GM23248 (cell line): ENCODE data around the gene C14orf93. TPM values are rescaled to one million over a fixed set of nuclear protein-coding genes. Genes with fewer than 3 reads are reported as not detected.

Experiments
- DNase-seq: peaks from one replicate; pipeline ENCODE4 v3.0.0-alpha.2; 2015
- H2AFZ ChIP-seq: fragments of 200-600 bp; sonication (generic); 2 replicates; pipeline ENCODE4 v1.6.1; 2016; ENCODE audit warnings: antibody characterized with exemption
- H3F3A ChIP-seq: fragments of 200-600 bp; sonication (generic); 2 replicates; pipeline ENCODE4 v1.6.1; 2016; ENCODE audit warnings: mild to moderate bottlenecking, antibody characterized with exemption, mixed run types; ENCODE audit not compliant: insufficient read depth
- H3K27ac ChIP-seq: fragments of 200-600 bp; sonication (generic); 2 replicates; pipeline ENCODE4 v1.5.1; 2016; ENCODE audit warnings: mild to moderate bottlenecking
- H3K27me3 ChIP-seq: fragments of 200-600 bp; sonication (generic); replicated peaks from 2 replicates; pipeline ENCODE4 v1.6.1; 2016; ENCODE audit warnings: mild to moderate bottlenecking; ENCODE audit not compliant: insufficient read depth
- H3K36me3 ChIP-seq: fragments of 200-600 bp; sonication (generic); 2 replicates; pipeline ENCODE4 v1.6.1; 2016; ENCODE audit warnings: low read depth, mild to moderate bottlenecking
- H3K4me1 ChIP-seq: fragments of 200-600 bp; sonication (generic); 2 replicates; pipeline ENCODE4 v1.6.1; 2016; ENCODE audit warnings: mild to moderate bottlenecking; ENCODE audit not compliant: insufficient read depth
- H3K4me2 ChIP-seq: fragments of 200-600 bp; sonication (generic); one replicate; pipeline ENCODE4 v1.6.1; 2016; ENCODE audit warnings: mild to moderate bottlenecking; ENCODE audit not compliant: unreplicated experiment
- H3K4me3 ChIP-seq: fragments of 200-600 bp; sonication (generic); 2 replicates; pipeline ENCODE4 v1.5.1; 2016; ENCODE audit warnings: mild to moderate bottlenecking
- H3K79me2 ChIP-seq: fragments of 200-600 bp; sonication (generic); 2 replicates; pipeline ENCODE4 v1.6.1; 2016; ENCODE audit warnings: mild to moderate bottlenecking; ENCODE audit not compliant: insufficient read depth
- H3K9ac ChIP-seq: fragments of 200-600 bp; sonication (generic); 2 replicates; pipeline ENCODE4 v1.6.1; 2016; ENCODE audit warnings: mild to moderate bottlenecking
- H3K9me2 ChIP-seq: fragments of 200-600 bp; sonication (generic); 2 replicates; pipeline ENCODE4 v1.6.1; 2016; ENCODE audit warnings: mixed run types, mild to moderate bottlenecking, moderate library complexity; ENCODE audit not compliant: insufficient read depth
- H3K9me3 ChIP-seq: fragments of 200-600 bp; sonication (generic); one replicate; pipeline ENCODE4 v1.6.1; 2017; ENCODE audit warnings: low read depth
- H4K20me1 ChIP-seq: fragments of 200-600 bp; sonication (generic); 2 replicates; pipeline ENCODE4 v1.6.0; 2016; ENCODE audit not compliant: insufficient read depth
- EZH2 ChIP-seq: fragments of 200-600 bp; sonication (generic); IDR thresholded peaks from 2 replicates; pipeline ENCODE4 v1.6.1; 2018; ENCODE audit warnings: antibody characterized with exemption, mild to moderate bottlenecking; ENCODE audit not compliant: insufficient read depth, poor library complexity, severe bottlenecking
- EZH2phosphoT487 ChIP-seq: fragments of 200-600 bp; sonication (generic); IDR thresholded peaks from 2 replicates; pipeline ENCODE4 v1.6.1; 2018; ENCODE audit warnings: antibody characterized with exemption, moderate library complexity, mild to moderate bottlenecking, low read depth; ENCODE audit not compliant: insufficient read depth
- WGBS, 2 experiments: methylation state at CpG; one replicate each; pipeline ENCODE4 v1.1.6; 2015 to 2017; ENCODE audit warnings: low lambda C conversion rate in 2 of 2, low coverage in 1 of 2; ENCODE audit errors: missing lambda C conversion rate in 2 of 2; 5-methylcytosine and 5-hydroxymethylcytosine counted together
- in situ Hi-C: fragments of 300-500 bp; cut with MboI; formaldehyde crosslinking; loops from 2 replicates; pipeline ENCODE4 v1.15.0; 2020
- polyA plus RNA-seq: library from polyadenylated mRNA; unstranded; fragments of >200 nt; fragmentation: Nextera tagmentation; extraction: Ambion mirVana; gene quantifications from 2 replicates; pipeline ENCODE4 v1.2.1, GENCODE V29; 2016
- total RNA-seq: library from RNA; depleted of rRNA; stranded (reverse); fragments of >200 nt; shearing (Covaris generic); gene quantifications from 2 replicates; pipeline ENCODE4 v1.2.3, GENCODE V29; 2014

Gene C14orf93
- total and polyA plus RNA-seq, 2 experiments from 2014 or later = 3.4 to 7.1 TPM

DNA sequence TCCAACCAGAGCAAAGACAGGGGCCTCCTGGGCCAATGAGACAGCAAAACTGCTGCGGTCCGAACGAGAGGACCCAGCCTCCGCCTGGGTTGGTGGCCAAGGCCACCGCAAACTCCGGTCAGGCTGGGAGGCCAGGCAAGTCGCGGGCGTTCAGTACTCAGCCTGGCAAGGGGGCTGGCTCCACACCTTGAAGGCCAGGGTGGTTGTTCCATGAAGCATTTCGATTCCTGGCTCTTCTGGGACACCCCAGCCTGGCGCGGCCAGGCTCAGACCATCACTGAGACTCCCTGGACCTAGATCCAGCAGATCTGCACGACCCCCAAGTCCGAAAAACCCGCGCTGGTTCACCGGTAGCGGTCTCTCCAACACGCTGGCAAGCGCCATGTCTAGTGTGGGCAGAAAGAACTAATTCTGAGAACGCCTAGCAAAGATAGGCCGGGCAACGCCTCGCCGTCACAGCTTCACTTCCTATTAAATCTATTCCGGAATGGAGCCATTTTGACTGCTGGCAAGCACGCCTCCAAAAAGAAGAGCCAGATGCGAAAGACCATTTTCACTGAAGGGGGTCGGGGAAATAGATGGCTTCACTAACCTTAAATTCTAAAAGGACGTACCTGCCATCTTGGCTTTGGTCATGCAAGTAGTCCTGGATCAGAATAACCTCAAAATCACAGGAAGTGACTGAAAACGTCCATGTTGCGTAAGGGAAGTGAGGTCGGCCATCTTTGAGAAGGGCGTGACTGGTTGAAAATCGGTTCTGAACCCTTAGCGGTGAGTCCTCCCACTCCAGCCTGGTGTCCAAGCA is 24.8 kb upstream of the C14orf93 start, which contains the start of gene PSMB5:
Gene PSMB5 (minus strand): TSS at position 403 of the 805 bp plus-strand sequence. CDS start 19 bp downstream, at position 384.
- Histone ChIP-seq H4K20me1 (no peaks in the 10 kb centered on the region), H3K27ac (peak within 1 kb of the TSS; percentile 95), H3K9ac (peak within 1 kb of the TSS; percentile 99), H3K9me3 (no peaks in the 10 kb centered on the region), H3K4me3 (peak within 1 kb of the TSS; percentile 96), H3K36me3 (peaks cover 26% of the 10 kb centered on the region), H3K27me3 (no peaks in the 10 kb centered on the region), H3K4me1 (peaks cover 15% of the 10 kb centered on the region), H3K4me2 (peak within 1 kb of the TSS; percentile 88), H2AFZ (peak within 1 kb of the TSS; percentile 93), H3K9me2 (no peaks in the 10 kb centered on the region), H3F3A (no peaks in the 10 kb centered on the region), H3K79me2 (peaks cover 47% of the 10 kb centered on the region)
- no peak for TF ChIP-seq EZH2phosphoT487
- WGBS, 2 experiments = 0 to 2% methylated on average over 36 of the region's 36 CpGs
- in situ Hi-C loops = no loop called here
- peak; percentile 98 for DNase-seq

DNA sequence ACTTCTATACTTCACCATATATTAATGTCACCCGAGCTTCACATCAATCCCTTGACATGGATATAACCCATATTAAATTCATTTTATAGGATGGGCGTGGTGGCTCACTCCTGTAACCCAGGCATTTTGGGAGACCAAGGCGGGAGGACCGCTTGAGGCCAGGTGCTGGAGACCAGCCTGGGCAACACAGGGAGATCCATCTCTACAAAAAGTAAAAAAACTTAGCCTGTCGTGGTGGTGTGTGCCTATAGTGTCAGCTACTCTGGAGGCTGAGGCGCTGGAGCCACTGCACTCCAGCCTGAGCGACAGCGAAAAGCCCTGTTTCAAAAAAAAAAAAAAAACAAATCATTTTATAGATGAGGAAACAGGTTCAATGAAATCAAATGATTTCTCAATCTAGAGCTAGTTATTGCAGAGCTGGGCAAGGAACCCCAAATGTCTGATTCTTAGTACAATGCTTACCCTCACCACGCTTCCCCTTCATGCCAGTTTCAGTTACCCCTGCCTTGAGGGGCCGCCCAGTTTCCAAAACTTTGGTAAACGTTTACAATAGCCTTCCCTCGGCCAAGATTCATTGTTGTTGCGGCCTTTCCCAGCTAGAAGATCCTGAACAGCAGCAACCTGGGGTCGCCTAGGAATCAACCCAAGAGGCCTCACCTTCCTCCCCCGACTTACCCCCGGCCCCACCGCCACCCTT is 24.0 kb upstream of the C14orf93 start:
- no peak for TF ChIP-seq EZH2phosphoT487
- no peak for TF ChIP-seq EZH2
- H3K27me3 ChIP-seq = no peaks in the 10 kb centered on the region
- H3K4me3 ChIP-seq = peak overlapping the region; percentile 96
- WGBS, 2 experiments = 27 to 29% methylated on average over 16 to 17 of the region's 17 CpGs
- peaks cover 31% of the 10 kb centered on the region for H3K36me3 ChIP-seq
- no peaks in the 10 kb centered on the region for H4K20me1 ChIP-seq
- H3F3A ChIP-seq = peaks cover 6% of the 10 kb centered on the region
- no peaks in the 10 kb centered on the region for H3K9me3 ChIP-seq
- H3K79me2 ChIP-seq = peaks cover 55% of the 10 kb centered on the region
- peak; percentile 51 for DNase-seq
- H3K27ac ChIP-seq = peak overlapping the region; percentile 95
- peak overlapping the region; percentile 88 for H3K4me2 ChIP-seq
- peak overlapping the region; percentile 93 for H2AFZ ChIP-seq
- H3K9me2 ChIP-seq = no peaks in the 10 kb centered on the region
- in situ Hi-C loops = no loop called here
- peak overlapping the region; percentile 99 for H3K9ac ChIP-seq
- H3K4me1 ChIP-seq = peaks cover 15% of the 10 kb centered on the region

- H3F3A ChIP-seq = peaks cover 11% of the 10 kb centered on the region
- H3K9ac ChIP-seq = peak overlapping the region; percentile 99; the same call in 1 of the 2 replicates
- WGBS, 2 experiments = 87 to 88% methylated on average over 10 of the region's 10 CpGs
- H3K79me2 ChIP-seq = peaks cover 61% of the 10 kb centered on the region
- H3K9me2 ChIP-seq = no peaks in the 10 kb centered on the region
- no peaks in the 10 kb centered on the region for H3K9me3 ChIP-seq
- TF ChIP-seq EZH2 = no peak
- no peak for TF ChIP-seq EZH2phosphoT487
- peak overlapping the region; percentile 96 for H3K4me3 ChIP-seq
- no peaks in the 10 kb centered on the region for H3K27me3 ChIP-seq
- H3K4me2 ChIP-seq = peak overlapping the region; percentile 88
- H2AFZ ChIP-seq = no peak overlapping the region
- in situ Hi-C loops = no loop called here
- H3K4me1 ChIP-seq = peaks cover 15% of the 10 kb centered on the region
- no peaks in the 10 kb centered on the region for H4K20me1 ChIP-seq
- DNase-seq = no peak
- no peak overlapping the region for H3K27ac ChIP-seq
- peaks cover 31% of the 10 kb centered on the region for H3K36me3 ChIP-seq
These were observed 23.3 kb upstream of the C14orf93 start for GRCh38 chr14:23033251-23033727.

- H2AFZ ChIP-seq = no peak overlapping the region
- no peaks in the 10 kb centered on the region for H3K27me3 ChIP-seq
- H3F3A ChIP-seq = peaks cover 13% of the 10 kb centered on the region
- H3K36me3 ChIP-seq = peaks cover 36% of the 10 kb centered on the region
- 96 to 97% methylated on average over 4 of the region's 4 CpGs for WGBS, 2 experiments
- H3K4me2 ChIP-seq = no peak overlapping the region
- H3K79me2 ChIP-seq = peaks cover 64% of the 10 kb centered on the region
- TF ChIP-seq EZH2phosphoT487 (no peak), EZH2 (no peak)
- peaks cover 15% of the 10 kb centered on the region for H3K4me1 ChIP-seq
- H3K9me2 ChIP-seq = no peaks in the 10 kb centered on the region
- H3K9me3 ChIP-seq = no peaks in the 10 kb centered on the region
- H3K4me3 ChIP-seq = no peak overlapping the region
- no peak overlapping the region for H3K9ac ChIP-seq
- H3K27ac ChIP-seq = no peak overlapping the region
- in situ Hi-C loops = no loop called here
- H4K20me1 ChIP-seq = no peaks in the 10 kb centered on the region
- no peak for DNase-seq
These were observed 21.0 kb upstream of the C14orf93 start for GRCh38 chr14:23030936-23031335.
